Stomach (tissue), 9 donors: ENCODE results near the gene SEPTIN6. TPM values are rescaled to one million over a fixed set of nuclear protein-coding genes. Genes with fewer than 3 reads are reported as not detected.

Source experiments
- DNase-seq, 2 donors: peaks; one replicate each; pipeline versions ENCODE4 v3.0.0 to v3.0.0-alpha.2; 2013 to 2019
- H3K27ac ChIP-seq, 5 donors: fragments of 200-600 bp in 4 of 5; sonication (generic) in 4 of 5; one replicate each; pipeline ENCODE4 v1.5.1; 2013 to 2019; ENCODE audit warnings: mild to moderate bottlenecking in 1 of 5, moderate library complexity in 1 of 5
- H3K27me3 ChIP-seq, 3 donors: fragments of 200-600 bp; sonication (generic); one replicate each; pipeline ENCODE4 v1.5.1; 2017 to 2019; ENCODE audit warnings: mixed run types in 1 of 3
- H3K36me3 ChIP-seq, 4 donors: fragments of 200-600 bp; sonication (generic); 1 replicate in 3 of 4; 2 replicates in 1 of 4; pipeline ENCODE4 v1.5.1; 2016 to 2019
- H3K4me1 ChIP-seq, 4 donors: fragments of 200-600 bp; sonication (generic); one replicate each; pipeline ENCODE4 v1.5.1; 2016 to 2019
- H3K4me3 ChIP-seq, 4 donors: fragments of 200-600 bp; sonication (generic) in 3 of 4; one replicate each; pipeline ENCODE4 v1.5.1; 2016 to 2019; ENCODE audit warnings: mild to moderate bottlenecking in 1 of 4
- H3K9me3 ChIP-seq, 4 donors: fragments of 200-600 bp; sonication (generic); one replicate each; pipeline ENCODE4 v1.5.1; 2016 to 2019
- CTCF ChIP-seq, 7 experiments: fragments of 450-650 bp in 4 of 7; fragments of 200-600 bp in 3 of 7; sonication (generic) in 3 of 7; IDR thresholded peaks; one replicate each; pipeline ENCODE4 v1.5.1; 2016 to 2019; ENCODE audit warnings: antibody characterized with exemption in 7 of 7, control low read depth in 2 of 7, mild to moderate bottlenecking in 1 of 7
- EP300 ChIP-seq: sonication (generic); formaldehyde crosslinking; IDR thresholded peaks from one replicate; pipeline ENCODE4 v1.6.1; 2017; ENCODE audit warnings: antibody characterized with exemption
- POLR2A ChIP-seq, 4 donors: fragments of 450-650 bp; IDR thresholded peaks; one replicate each; pipeline ENCODE4 v1.6.1; 2016; ENCODE audit warnings: antibody characterized with exemption in 4 of 4, control low read depth in 2 of 4, mild to moderate bottlenecking in 1 of 4, moderate library complexity in 1 of 4
- POLR2AphosphoS5 ChIP-seq, 3 donors: sonication (generic); formaldehyde crosslinking; IDR thresholded peaks; one replicate each; pipeline ENCODE4 v1.6.1; 2016; ENCODE audit warnings: antibody characterized with exemption in 3 of 3
- WGBS, 5 donors: extraction: QIAGEN DNeasy Blood & Tissue Kit in 3 of 5; methylation state at CpG; one replicate each; pipeline versions ENCODE4 v1.1.5 to v1.1.7; 2013 to 2018; 5-methylcytosine and 5-hydroxymethylcytosine counted together
- intact Hi-C: fragments of 100-400 bp; cut with DNase I; formaldehyde crosslinking; loops from one replicate; pipeline ENCODE4 v1.15.1; 2023; ENCODE audit warnings: low total_unique reads
- polyA plus RNA-seq, 3 donors: library from polyadenylated mRNA; stranded (reverse); fragments of 200-250 nt; gene quantifications; one replicate each; pipeline ENCODE4 v1.2.3, GENCODE V29; 2013
- total RNA-seq, 5 donors: library from RNA; depleted of rRNA; stranded (reverse); fragments of >200 nt; gene quantifications; one replicate each; pipeline versions ENCODE4 v1.1.0 to v1.2.3, GENCODE V29; 2014 to 2016
- donor health status: healthy with polysubstance abuse.
- donor health status: Bipolar disorder and iron deficiency.
- donor health status: healthy.

The SEPTIN6 gene
- total and polyA plus RNA-seq, 8 donors, result 7.6 to 35.3 (median 14.6) TPM

DNA sequence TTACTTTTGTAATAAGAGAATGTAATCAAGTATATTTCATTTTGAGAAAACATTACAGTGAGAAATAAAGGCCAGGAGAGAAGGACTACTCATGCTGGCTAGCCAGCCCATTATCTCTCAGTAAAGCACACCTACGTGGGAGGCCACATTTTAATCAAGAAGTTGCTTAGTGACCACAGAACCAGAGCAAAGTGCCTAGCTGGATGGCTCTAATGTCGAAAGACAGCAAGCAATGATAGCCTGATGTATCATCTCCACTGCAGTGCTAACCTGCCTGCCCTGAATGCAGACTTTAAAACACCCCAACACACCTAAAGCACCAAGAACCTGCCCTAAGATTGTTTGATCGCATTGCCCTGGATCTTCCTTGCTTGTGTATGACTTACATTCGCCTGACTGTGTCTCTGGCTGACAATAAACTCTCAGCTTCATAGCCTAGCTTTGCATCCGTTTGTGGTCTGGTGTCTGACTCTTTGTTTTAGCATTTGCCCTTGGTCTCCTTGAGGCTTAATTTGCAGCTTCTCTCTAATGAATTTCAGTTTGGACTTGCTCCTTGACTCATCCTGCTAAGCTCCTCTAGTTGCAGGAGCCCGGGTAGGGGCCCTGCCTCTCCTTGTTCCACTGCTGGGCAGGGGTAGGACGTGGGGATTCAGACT is 34.1 kb upstream of the SEPTIN6 start:
- Histone ChIP-seq H3K9me3 (no peaks in the 10 kb centered on the region), H3K4me3 (no peak overlapping the region), H3K4me1 (no peaks in the 10 kb centered on the region), H3K27me3 (no peaks in the 10 kb centered on the region), H3K36me3 (no peaks in the 10 kb centered on the region), H3K27ac (no peak overlapping the region)
- DNase-seq, result peak in 1 of 2 donors; percentile 10
- TF ChIP-seq CTCF (IDR thresholded peaks at IDR 0.05), result no peak
- no peak for TF ChIP-seq POLR2A (IDR thresholded peaks at IDR 0.05)
- no peak for TF ChIP-seq POLR2AphosphoS5 (IDR thresholded peaks at IDR 0.05)
- TF ChIP-seq EP300, result no peak
- intact Hi-C loops, result no loop called here
- 47 to 61% (median 51%) methylated on average over 7 of the region's 7 CpGs for WGBS, 5 donors

GRCh38 chrX:119721926-119722325 is 29.0 kb upstream of the SEPTIN6 start:
- TF ChIP-seq POLR2AphosphoS5 (IDR thresholded peaks at IDR 0.05), result no peak
- TF ChIP-seq EP300, result no peak
- no peak for TF ChIP-seq CTCF (IDR thresholded peaks at IDR 0.05)
- TF ChIP-seq POLR2A (IDR thresholded peaks at IDR 0.05), result no peak
- Histone ChIP-seq H3K27ac (no peak overlapping the region), H3K4me3 (no peak overlapping the region), H3K36me3 (no peaks in the 10 kb centered on the region), H3K27me3 (no peaks in the 10 kb centered on the region), H3K9me3 (no peaks in the 10 kb centered on the region), H3K4me1 (no peaks in the 10 kb centered on the region)
- 85 to 100% (median 96%) methylated on average over 1 to 2 of the region's 2 CpGs for WGBS, 5 donors
- intact Hi-C loops, result no loop called here
- DNase-seq, result no peak

DNA sequence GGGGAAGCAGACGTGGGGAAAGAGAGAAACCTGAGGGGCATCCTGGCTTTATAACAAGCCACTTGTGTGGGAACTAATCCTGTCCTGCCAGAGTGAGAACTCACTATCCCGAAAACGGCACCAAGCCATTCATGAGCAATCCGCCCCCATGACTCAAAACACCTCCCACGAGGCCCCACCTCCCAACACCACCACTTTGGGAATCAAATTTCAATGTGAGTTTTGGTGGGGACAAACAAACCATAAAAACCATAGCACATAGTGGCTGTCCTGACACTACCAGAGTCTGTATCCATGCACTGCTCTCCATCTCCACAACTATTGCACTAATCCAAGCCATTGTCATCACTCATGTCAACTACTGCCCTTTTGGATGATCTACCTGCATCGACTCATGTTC is 28.5 kb upstream of the SEPTIN6 start:
- no peaks in the 10 kb centered on the region for H3K27me3 ChIP-seq
- WGBS, 5 donors, result 67 to 78% (median 75%) methylated on average over 5 to 6 of the region's 6 CpGs
- no peaks in the 10 kb centered on the region for H3K36me3 ChIP-seq
- intact Hi-C loops, result no loop called here
- H3K4me3 ChIP-seq, result no peak overlapping the region
- no peaks in the 10 kb centered on the region for H3K4me1 ChIP-seq
- H3K27ac ChIP-seq, result no peak overlapping the region
- no peak for TF ChIP-seq POLR2AphosphoS5 (IDR thresholded peaks at IDR 0.05)
- TF ChIP-seq POLR2A (IDR thresholded peaks at IDR 0.05), result no peak
- TF ChIP-seq EP300, result no peak
- no peak for TF ChIP-seq CTCF (IDR thresholded peaks at IDR 0.05)
- no peaks in the 10 kb centered on the region for H3K9me3 ChIP-seq
- DNase-seq, result no peak

DNA sequence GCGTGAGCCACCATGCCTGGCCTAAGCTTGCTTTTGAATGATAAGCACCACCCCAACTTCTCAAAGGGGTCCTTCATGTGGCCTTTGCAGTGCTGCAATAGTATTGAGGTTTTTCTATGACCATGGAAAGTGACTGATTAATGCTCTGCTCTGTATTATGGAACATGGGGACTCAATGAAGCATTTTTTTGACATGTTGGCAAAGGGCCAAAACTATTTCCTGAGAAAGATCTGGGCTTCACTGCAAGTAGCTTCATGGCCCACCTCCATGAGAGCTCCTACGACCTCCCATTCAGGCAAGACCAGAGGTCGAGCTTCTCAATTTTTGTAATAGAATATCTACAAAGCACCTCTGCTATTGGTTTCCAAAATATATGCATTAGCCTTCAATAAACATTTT is 16.7 kb upstream of the SEPTIN6 start:
- Histone ChIP-seq H3K27me3 (no peaks in the 10 kb centered on the region), H3K4me1 (no peaks in the 10 kb centered on the region), H3K36me3 (no peaks in the 10 kb centered on the region), H3K27ac (no peak overlapping the region), H3K9me3 (no peaks in the 10 kb centered on the region), H3K4me3 (no peak overlapping the region)
- 80 to 96% (median 92%) methylated on average over 2 to 3 of the region's 3 CpGs for WGBS, 5 donors
- intact Hi-C loops, result no loop called here
- TF ChIP-seq POLR2AphosphoS5 (IDR thresholded peaks at IDR 0.05) (no peak), CTCF (IDR thresholded peaks at IDR 0.05) (no peak)
- no peak for DNase-seq
